CD4-positive, alpha-beta T cell treated with Interleukin-21 for 1 hour (primary cell): ENCODE measurements around the gene FAM210A.
"Not testable (repeated sequence)": the region's sequence is repeated elsewhere in the genome, so short reads cannot be mapped to it uniquely, and the experiment has no call there.

Source experiments
- DNase-seq: peaks from one replicate; pipeline ENCODE4 v3.0.0-alpha.2; 2020

FAM210A gene, protein sequence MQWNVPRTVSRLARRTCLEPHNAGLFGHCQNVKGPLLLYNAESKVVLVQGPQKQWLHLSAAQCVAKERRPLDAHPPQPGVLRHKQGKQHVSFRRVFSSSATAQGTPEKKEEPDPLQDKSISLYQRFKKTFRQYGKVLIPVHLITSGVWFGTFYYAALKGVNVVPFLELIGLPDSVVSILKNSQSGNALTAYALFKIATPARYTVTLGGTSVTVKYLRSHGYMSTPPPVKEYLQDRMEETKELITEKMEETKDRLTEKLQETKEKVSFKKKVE

DNA sequence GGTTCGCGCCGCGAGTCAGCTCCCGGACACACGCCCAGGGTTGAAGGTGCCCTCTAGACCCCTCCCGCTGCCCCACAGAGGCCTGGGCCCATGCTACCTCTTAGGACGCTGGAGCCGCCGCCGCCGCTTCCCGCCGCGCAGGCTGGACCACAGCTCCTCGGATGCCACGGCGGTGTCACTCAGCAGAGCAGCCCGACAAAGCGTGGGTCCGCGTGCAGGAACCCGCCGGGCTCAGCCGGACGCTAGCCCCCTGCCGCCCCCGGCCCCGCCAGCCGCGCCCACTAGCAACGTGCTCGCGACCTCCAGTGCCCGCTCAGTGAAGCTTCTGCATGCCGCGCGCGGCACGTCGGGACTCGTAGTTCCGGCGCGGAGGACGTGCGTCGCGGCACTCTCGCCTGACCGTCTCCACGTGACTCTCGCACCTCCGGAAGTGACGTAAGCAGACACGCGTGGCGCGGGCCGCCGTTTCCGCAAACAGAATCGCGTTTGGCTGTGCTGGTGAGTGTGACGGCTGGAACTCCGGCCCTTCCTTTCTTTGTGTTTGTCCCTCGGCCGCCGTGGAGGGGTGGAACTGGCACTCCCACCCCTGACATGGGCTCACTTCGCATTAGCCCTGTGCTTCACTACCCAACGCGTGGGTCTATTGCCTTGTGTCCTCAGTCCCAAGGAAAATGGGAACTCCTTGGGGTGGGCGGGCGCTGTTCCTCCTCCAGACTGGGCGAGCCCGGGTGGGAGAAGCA, at the start of gene FAM210A, which contains the start of gene RNMT:
TSS of gene FAM210A (minus strand) at position 327 of the 740 bp plus-strand sequence. CDS start 44,481 bp downstream, outside the sequence.
TSS of gene RNMT (plus strand) at position 442 of the 740 bp plus-strand sequence. CDS start 4,845 bp downstream, outside the sequence.
- DNase-seq, result peak; percentile 94

GRCh38 chr18:13775058-13775457, 48.7 kb upstream of the FAM210A start:
- no peak for DNase-seq

- DNase-seq, result no peak
Observed at GRCh38 chr18:13762690-13763439, 36.5 kb upstream of the FAM210A start.

GRCh38 chr18:13760047-13760446, 33.7 kb upstream of the FAM210A start:
- no peak for DNase-seq

DNA sequence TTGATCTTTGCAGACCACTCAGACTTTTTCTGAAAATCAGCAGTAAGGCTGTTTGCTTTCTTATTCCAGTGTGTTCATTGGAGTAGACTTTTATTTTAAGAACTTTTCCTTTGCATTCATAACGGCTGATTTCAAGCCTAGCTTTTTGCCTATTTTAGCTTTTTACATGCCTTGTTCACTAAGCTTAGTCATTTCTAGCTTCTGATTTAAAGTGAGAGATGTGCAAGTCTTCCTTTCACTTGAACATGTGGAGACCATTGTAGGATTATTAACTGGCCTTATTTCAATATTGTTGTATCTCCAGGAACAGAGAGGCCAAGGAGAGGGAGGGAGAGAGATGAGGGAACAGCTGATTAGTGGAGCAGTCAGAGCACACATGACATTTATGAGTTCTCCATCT, 32.3 kb upstream of the FAM210A start:
- no peak for DNase-seq

GRCh38 chr18:13756671-13757070, 30.3 kb upstream of the FAM210A start:
- DNase-seq, result no peak

DNA sequence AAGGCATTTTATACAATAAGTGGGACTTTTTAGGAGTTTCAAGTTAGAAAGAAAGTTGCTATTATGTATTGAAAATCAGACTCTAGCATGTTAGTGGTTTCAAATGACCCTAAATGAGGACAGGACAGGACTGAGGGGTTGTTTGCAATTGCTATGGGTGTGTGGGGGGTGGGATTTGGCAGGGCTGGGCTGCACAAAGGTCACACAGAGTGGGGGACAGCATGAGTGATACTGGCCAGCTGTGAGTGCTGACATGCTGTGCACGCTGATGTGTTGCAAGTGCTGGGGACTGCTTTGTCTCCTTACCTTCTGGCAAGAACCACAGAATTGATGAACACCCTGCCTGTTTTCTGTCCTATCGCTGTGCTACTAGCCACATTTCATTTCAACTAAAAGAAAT, 29.9 kb upstream of the FAM210A start:
- DNase-seq, result no peak

GRCh38 chr18:13751599-13751998, 25.2 kb upstream of the FAM210A start:
- DNase-seq, result not testable (repeated sequence)

GRCh38 chr18:13746633-13747032, 20.3 kb upstream of the FAM210A start:
- DNase-seq, result no peak

GRCh38 chr18:13745696-13746095, 19.3 kb upstream of the FAM210A start:
- DNase-seq, result no peak

GRCh38 chr18:13735681-13736080, 9.3 kb upstream of the FAM210A start:
- no peak for DNase-seq

DNA sequence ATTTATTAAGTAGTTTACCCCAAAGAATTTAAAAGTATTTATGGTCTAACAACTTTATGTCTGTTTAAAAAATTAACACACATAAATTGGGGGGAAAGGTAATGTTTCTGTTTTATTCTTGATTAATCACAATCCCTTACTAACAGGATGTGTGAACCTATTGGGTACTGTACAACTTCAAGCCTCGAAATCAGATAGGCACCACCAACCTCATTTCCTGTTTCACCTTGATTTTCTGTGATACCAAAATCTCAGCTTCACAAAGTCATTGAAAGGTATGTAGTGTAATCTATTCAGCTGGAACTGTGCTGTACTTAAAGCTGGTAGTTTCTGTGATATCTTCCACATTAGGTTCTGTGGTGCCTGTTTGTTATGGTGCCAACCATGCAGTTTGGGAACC, 4.1 kb upstream of the FAM210A start:
- peak; percentile 29 for DNase-seq

GRCh38 chr18:13726972-13727331, 594 bp upstream of the FAM210A start:
- peak; percentile 34 for DNase-seq

DNA sequence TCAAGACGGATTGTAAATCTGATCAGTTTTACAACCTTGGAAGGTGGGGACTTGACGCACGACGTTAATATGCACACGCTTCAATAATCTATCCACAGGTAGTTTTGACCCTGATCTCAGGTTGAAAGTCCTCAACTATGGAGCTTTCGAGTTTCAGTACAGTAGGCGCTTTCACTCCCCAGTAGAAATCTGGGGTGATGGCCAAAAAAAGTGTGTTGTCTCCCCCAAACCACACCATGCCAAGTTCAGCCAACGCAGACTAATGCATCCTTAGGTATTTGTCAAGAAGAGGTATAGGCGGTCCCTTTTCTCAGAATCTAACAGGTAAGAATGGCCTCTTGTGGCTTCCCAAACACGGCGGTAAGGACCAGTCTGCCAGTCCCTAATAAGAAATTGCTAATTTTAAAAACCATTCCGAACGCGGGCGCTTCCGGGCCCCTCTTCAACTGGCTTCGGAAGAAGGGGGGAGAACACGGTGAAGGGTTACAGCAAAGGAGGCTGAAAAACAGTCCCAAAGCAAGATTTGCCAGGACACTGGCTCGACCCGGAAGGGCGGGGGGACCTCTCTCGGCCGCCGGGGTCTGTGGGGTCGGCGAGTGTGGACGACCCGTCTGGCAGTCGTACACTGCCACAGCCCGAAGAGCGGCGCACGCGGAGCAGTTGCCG, 659 bp downstream of the FAM210A start:
- peak; percentile 19 for DNase-seq

GRCh38 chr18:13720847-13721246, 5.5 kb downstream of the FAM210A start:
- DNase-seq, result no peak

GRCh38 chr18:13720123-13720522, 6.2 kb downstream of the FAM210A start:
- no peak for DNase-seq

GRCh38 chr18:13716916-13717315, 9.4 kb downstream of the FAM210A start:
- no peak for DNase-seq

GRCh38 chr18:13715330-13715729, 11.0 kb downstream of the FAM210A start:
- no peak for DNase-seq

GRCh38 chr18:13713455-13714055, 12.8 kb downstream of the FAM210A start:
- DNase-seq, result no peak

- no peak for DNase-seq
Observed at GRCh38 chr18:13712400-13713131, 13.8 kb downstream of the FAM210A start.

DNA sequence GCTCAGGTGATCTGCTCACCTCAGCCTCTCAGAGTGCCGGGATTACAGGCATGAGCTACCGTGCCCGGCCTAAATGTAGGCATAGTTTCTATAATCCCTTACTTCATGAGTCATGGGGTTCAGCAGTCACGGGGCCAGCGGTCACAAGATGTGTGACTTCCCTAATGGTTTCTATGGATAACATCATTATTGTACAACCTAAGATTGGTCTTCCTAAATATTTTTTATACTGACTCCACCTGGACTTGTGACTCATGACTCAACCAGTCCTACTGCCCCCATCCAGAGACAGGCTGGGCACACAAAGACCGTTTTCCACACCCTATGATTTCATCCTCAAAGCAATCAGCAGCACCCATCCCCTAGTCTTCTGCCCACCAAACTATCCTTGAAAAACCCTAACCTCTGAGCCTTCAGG, 15.9 kb downstream of the FAM210A start:
- no peak for DNase-seq

DNA sequence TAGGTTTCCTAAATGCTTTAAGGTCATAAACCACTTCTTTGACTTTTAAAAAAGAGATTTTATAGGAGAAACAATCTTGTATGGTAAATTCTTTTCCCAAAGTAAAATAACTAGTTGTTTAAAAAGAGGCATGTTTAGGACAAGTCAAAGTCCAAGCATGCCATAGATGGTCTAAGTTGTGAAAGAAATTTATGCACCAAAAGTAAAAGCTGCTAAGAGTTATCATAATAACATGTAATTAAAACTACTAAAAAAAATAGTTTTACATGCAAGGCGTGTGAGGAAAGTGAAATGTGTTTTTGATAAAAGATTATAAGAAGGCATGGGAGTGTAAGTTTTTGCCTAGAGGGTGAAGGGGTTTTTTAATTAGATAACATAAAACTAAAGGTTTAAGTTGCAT, 22.5 kb downstream of the FAM210A start:
- DNase-seq, result no peak
